ENCODE measurements around the gene STK33. TPM values are rescaled to one million over a fixed set of nuclear protein-coding genes. Genes with fewer than 3 reads are reported as not detected.

Gene STK33
- total RNA-seq, 2 donors from 2014 or later = 22.7 to 26.8 TPM

GRCh38 chr11:8382436-8383053, 211.5 kb downstream of the STK33 start:
- WGBS, 2 experiments (ENCODE audit: insufficient coverage in 1 of 2, insufficient read length in 1 of 2) = 92 to 96% methylated on average over 4 to 9 of the region's 9 CpGs
- Mint-ChIP-seq H3K36me3 (ENCODE audit: low read depth) (no peaks in the 10 kb centered on the region), H3K4me1 (no peaks in the 10 kb centered on the region), H3K4me3 (no peak overlapping the region), H3K9me3 (no peaks in the 10 kb centered on the region), H3K27me3 (ENCODE audit: insufficient read depth) (no peaks in the 10 kb centered on the region), H3K27ac (no peak overlapping the region)
- H3K4me1 ChIP-seq (ENCODE audit: control insufficient read depth, insufficient read depth, low read length) = no peaks in the 10 kb centered on the region
- no peaks in the 10 kb centered on the region for H3K27me3 ChIP-seq (ENCODE audit: control insufficient read depth, insufficient read depth, low read length, poor library complexity, severe bottlenecking)
- H3K9me3 ChIP-seq (ENCODE audit: control insufficient read depth, low read length) = no peaks in the 10 kb centered on the region
- peak overlapping the region; percentile 2 for H3K27ac ChIP-seq (ENCODE audit: low read depth, low read length)
- H3K36me3 ChIP-seq (ENCODE audit: control insufficient read depth, insufficient read depth, low read length) = no peaks in the 10 kb centered on the region
- no peak for DNase-seq
- no peak for TF ChIP-seq CTCF (conservative IDR thresholded peaks at IDR 0.05)
- H3K4me3 ChIP-seq (ENCODE audit: low read length) = no peak overlapping the region
- no peak overlapping the region for H3K9ac ChIP-seq (ENCODE audit: extremely low read depth, low read length, poor library complexity, severe bottlenecking)

GRCh38 chr11:8381871-8382396, 212.1 kb downstream of the STK33 start:
- no peak for TF ChIP-seq CTCF (conservative IDR thresholded peaks at IDR 0.05)
- DNase-seq = no peak
- Histone ChIP-seq H3K27ac (ENCODE audit: low read depth, low read length) (no peak overlapping the region), H3K9ac (ENCODE audit: extremely low read depth, low read length, poor library complexity, severe bottlenecking) (no peak overlapping the region), H3K9me3 (ENCODE audit: control insufficient read depth, low read length) (no peaks in the 10 kb centered on the region), H3K27me3 (ENCODE audit: control insufficient read depth, insufficient read depth, low read length, poor library complexity, severe bottlenecking) (no peaks in the 10 kb centered on the region), H3K36me3 (ENCODE audit: control insufficient read depth, insufficient read depth, low read length) (no peaks in the 10 kb centered on the region), H3K4me1 (ENCODE audit: control insufficient read depth, insufficient read depth, low read length) (no peaks in the 10 kb centered on the region), H3K4me3 (ENCODE audit: low read length) (no peak overlapping the region)
- no peaks in the 10 kb centered on the region for H3K4me1 Mint-ChIP-seq
- no peaks in the 10 kb centered on the region for H3K27me3 Mint-ChIP-seq (ENCODE audit: insufficient read depth)
- H3K36me3 Mint-ChIP-seq (ENCODE audit: low read depth) = no peaks in the 10 kb centered on the region
- H3K9me3 Mint-ChIP-seq = no peaks in the 10 kb centered on the region
- H3K4me3 Mint-ChIP-seq = no peak overlapping the region
- WGBS, 2 experiments (ENCODE audit: insufficient coverage in 1 of 2, insufficient read length in 1 of 2) = 85% methylated on average over 7 to 13 of the region's 13 CpGs
- H3K27ac Mint-ChIP-seq = no peak overlapping the region

GRCh38 chr11:8381343-8381742, 212.7 kb downstream of the STK33 start:
- H3K27ac Mint-ChIP-seq = no peak overlapping the region
- Histone ChIP-seq H3K4me1 (ENCODE audit: control insufficient read depth, insufficient read depth, low read length) (no peaks in the 10 kb centered on the region), H3K9me3 (ENCODE audit: control insufficient read depth, low read length) (no peaks in the 10 kb centered on the region), H3K9ac (ENCODE audit: extremely low read depth, low read length, poor library complexity, severe bottlenecking) (no peak overlapping the region), H3K27me3 (ENCODE audit: control insufficient read depth, insufficient read depth, low read length, poor library complexity, severe bottlenecking) (no peaks in the 10 kb centered on the region), H3K4me3 (ENCODE audit: low read length) (no peak overlapping the region), H3K27ac (ENCODE audit: low read depth, low read length) (no peak overlapping the region), H3K36me3 (ENCODE audit: control insufficient read depth, insufficient read depth, low read length) (no peaks in the 10 kb centered on the region)
- no peaks in the 10 kb centered on the region for H3K27me3 Mint-ChIP-seq (ENCODE audit: insufficient read depth)
- no peaks in the 10 kb centered on the region for H3K4me1 Mint-ChIP-seq
- H3K9me3 Mint-ChIP-seq = no peaks in the 10 kb centered on the region
- H3K4me3 Mint-ChIP-seq = no peak overlapping the region
- no peak for TF ChIP-seq CTCF (conservative IDR thresholded peaks at IDR 0.05)
- WGBS, 2 experiments (ENCODE audit: insufficient coverage in 1 of 2, insufficient read length in 1 of 2) = 80 to 86% methylated on average over 2 to 6 of the region's 6 CpGs
- DNase-seq = no peak
- no peaks in the 10 kb centered on the region for H3K36me3 Mint-ChIP-seq (ENCODE audit: low read depth)

Measured in endodermal cell (in vitro differentiated cells).